Vagina (tissue), 2 donors: ENCODE data around the gene FEV.

Experiments
- CTCF ChIP-seq, 3 experiments: fragments of 450-650 bp in 2 of 3; fragments of 200-600 bp in 1 of 3; sonication (generic) in 1 of 3; IDR thresholded peaks; one replicate each; pipeline ENCODE4 v1.5.1; 2017 to 2019; ENCODE audit warnings: antibody characterized with exemption in 3 of 3, mild to moderate bottlenecking in 2 of 3, moderate library complexity in 2 of 3
- POLR2A ChIP-seq, 2 donors: fragments of 450-650 bp; IDR thresholded peaks; one replicate each; pipeline ENCODE4 v1.6.1; 2017; ENCODE audit warnings: antibody characterized with exemption in 2 of 2, mild to moderate bottlenecking in 2 of 2, moderate library complexity in 2 of 2

DNA sequence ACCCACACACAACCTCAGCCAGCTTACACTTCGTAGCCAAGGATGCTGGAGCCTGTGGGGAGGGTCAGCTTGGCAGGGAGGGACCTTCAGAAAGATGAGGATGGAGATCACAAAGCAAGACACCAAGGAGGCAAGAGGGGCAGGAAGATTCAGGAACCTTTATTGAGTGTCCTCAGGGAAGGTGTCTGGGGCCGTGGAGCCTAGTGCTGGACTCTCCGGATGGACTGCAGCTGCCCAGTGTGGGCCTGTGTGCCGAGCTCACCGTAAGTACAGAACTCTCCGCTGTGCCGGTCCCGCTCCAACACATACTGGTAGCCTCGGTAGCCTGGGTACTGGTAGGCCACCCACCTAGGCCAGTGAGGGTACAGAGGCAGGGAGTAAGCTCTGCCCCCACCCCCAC is 5.1 kb upstream of the FEV start:
- TF ChIP-seq CTCF (IDR thresholded peaks at IDR 0.05) = no peak
- no peak for TF ChIP-seq POLR2A (IDR thresholded peaks at IDR 0.05)
